Stimulated activated naive CD4-positive, alpha-beta T cell (primary cell): Measurements from ENCODE around the gene RPUSD1.

Experiments
- DNase-seq, 6 experiments: peaks; one replicate each; lab custom pipeline; 2025; lab: John Stamatoyannopoulos, UW

The RPUSD1 gene

GRCh38 chr16:819336-820043 is 31.3 kb upstream of the RPUSD1 start:
- DNase-seq: peak in 3 of 6 experiments; percentile 25 to 45 (median 43)

GRCh38 chr16:818592-818991 is 30.4 kb upstream of the RPUSD1 start:
- DNase-seq: no peak

GRCh38 chr16:818132-818531 is 30.0 kb upstream of the RPUSD1 start:
- no peak for DNase-seq

GRCh38 chr16:817001-817906 is 29.1 kb upstream of the RPUSD1 start:
- no peak for DNase-seq

DNA sequence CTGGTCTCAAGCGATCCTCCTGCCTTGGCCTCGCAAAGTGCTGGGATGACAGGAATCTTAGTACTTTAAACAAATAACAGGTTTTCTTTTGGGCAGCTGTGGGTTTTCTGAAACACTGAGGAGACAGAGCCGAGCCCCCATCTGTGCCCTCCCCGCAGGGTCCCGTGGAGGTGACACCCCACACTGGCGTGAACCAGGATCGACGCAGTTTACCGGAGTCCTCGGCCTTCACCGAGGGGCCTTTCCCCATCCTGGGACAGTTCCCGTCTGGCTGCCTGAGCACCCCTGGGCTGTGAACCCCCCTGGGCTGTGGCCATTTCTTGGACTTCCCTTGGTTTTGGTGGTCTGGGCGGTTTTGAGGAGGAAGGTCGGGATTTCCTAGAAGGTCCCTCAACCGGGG is 27.7 kb upstream of the RPUSD1 start:
- DNase-seq: no peak

DNA sequence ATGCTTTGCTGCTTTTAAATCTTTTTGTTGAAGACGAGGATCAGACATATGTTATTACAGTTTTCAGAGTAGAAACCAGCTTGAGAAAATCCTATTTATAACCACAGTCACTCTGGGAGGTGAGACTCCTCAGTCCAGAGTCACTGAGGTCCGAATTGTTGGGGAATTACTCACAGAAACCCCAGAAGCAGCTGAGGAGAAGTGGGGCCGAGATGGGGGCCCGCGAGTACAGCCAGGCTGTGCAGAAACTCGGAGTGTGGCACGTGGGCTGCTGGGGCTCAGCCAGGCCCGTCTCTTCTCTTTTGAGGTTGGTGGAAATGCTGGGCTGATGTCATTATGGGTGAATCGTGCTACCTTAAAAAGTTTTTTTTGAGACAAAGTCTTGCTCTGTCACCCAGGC is 26.8 kb upstream of the RPUSD1 start:
- no peak for DNase-seq

DNA sequence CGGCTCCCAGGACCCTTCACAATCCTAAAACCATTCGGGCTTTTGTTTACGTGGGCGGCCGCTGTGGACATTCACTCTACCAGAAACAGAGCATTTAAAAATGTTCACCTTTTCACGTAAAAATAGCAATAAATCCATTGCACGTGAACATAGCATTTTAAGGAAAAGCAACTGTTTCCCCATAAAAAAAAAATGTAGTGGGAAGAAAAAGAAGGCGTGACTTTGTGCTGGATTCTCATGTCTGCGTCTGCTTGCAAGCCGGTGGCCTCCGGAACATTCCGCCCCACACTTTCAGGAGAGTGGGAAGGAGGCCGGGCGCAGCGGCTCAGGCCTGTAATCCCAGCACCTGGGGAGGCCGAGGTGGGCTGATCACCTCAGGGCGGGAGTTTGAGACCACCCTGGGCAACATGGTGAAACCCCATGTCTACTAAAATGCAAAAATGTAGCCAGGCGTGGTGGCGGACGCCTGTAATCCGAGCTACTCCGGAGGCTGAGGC is 25.8 kb upstream of the RPUSD1 start:
- no peak for DNase-seq

GRCh38 chr16:813204-813915 is 25.2 kb upstream of the RPUSD1 start:
- peak in 5 of 6 experiments; percentile 16 to 46 (median 31) for DNase-seq

GRCh38 chr16:808085-808386 is 19.9 kb upstream of the RPUSD1 start:
- DNase-seq: no peak

- DNase-seq: peak; percentile 42 to 83 (median 56)
Measured at GRCh38 chr16:807347-808084, 19.3 kb upstream of the RPUSD1 start.

DNA sequence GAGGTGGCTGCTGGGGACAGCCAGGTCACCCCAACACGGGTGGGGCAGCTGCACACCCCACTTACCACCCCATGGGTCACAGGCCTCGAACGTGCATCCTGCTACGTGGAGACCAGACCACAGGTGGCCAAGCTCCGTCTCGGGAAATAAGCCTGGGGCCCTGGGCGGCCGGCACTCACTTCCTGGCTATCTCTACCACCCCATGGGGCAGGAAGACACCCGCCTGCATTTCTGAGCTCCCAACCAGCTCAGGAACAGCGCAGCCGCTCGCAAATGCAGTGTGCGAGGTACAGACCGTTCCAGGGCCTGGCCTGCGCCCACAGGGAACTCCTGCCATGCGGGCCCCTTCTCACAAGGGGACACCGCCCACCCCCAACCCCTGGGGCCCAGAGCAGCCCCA is 17.3 kb upstream of the RPUSD1 start:
- no peak for DNase-seq

GRCh38 chr16:804193-805048 is 16.2 kb upstream of the RPUSD1 start:
- DNase-seq: no peak

DNA sequence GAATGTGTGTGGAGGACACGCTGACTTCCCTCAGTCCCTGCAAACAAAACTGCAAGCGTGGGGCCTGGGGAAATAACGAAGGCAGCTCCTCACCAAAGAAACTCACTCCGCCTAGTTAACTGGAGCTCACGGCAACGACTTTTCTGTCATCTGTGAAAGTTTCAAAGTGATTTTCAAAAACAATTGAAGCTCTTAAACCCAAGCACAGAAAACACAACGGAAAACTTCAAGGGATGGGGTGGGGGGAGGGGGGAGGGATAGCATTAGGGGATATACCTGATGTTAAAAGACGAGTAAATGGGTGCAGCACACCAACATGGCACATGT is 15.5 kb upstream of the RPUSD1 start:
- DNase-seq: no peak

GRCh38 chr16:802914-803753 is 15.0 kb upstream of the RPUSD1 start:
- DNase-seq: no peak

DNA sequence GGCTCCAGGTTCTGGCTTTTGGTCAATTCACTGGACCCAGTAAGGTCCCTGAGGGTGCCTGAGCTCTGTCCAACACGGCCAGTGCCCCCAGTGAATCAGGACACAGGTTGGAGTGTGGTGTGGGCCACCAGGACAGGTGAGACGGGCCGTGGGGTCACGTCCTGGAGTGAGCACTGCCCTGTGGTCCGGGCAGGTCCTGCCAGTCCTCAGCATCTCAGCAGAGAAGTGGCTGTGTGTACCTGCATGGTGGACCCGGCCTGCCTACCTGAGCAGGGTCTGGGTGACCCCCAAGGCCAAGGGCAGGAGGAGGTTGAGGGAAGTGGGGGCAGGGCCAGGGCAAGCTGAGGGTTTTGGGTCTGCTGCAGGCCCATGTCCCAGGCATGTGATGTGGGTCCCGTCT is 14.3 kb upstream of the RPUSD1 start:
- no peak for DNase-seq

DNA sequence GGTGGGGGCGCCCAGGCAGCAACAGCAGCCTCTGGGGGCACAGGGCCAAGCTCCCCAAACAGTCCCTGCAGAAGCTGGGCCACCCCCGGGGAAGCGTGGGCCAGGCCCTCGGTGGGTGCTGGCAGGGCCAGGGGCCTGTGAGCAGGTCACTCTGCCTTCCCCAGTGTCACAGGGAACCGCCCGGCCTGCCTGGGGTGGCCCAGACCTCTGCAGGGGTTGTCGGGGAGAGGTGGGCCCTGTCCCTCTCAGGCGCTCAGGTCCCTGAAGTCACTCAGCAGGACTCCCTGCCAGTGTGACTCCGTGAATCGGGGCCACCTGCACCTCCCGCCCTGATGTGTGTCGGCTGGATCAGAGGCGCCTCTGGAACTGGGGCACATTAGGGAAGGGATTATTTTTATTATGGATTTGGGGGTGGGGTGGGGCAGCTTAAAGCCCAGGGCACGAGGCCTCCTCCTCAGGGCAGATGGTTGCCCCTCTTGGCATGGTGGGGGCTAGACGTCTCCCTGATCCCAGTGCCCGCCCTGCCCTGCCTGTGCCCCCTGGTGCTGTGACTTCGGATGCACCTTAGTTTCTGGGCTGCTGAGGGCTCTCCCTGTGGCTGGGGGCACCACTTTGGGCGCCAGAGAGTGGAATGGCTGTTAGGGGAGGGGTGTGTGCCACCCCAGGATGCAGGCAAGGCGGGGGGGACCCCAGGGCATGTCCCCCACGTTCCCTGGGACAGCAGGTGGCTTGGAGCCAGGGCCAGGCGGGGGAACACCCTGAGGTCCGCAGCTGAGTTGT is 13.6 kb upstream of the RPUSD1 start:
- no peak for DNase-seq

GRCh38 chr16:800834-801511 is 12.8 kb upstream of the RPUSD1 start:
- DNase-seq: no peak

GRCh38 chr16:799948-800833 is 12.0 kb upstream of the RPUSD1 start, which contains the start of gene GNG13:
Gene GNG13 (minus strand): TSS chr16:800734. CDS start chr16:799077, 1,657 bp downstream.
- DNase-seq: no peak
